GM19395 (cell line): Measurements from ENCODE around the gene PPARG.
"Not testable (repeated sequence)": the region's sequence is repeated elsewhere in the genome, so short reads cannot be mapped to it uniquely, and the experiment has no call there.

ENCODE experiments used
- ATAC-seq: cut with Tn5 transposase; IDR thresholded peaks from one replicate; pipeline ENCODE4 v1.9.1; 2021; ENCODE audit warnings: mild to moderate bottlenecking, moderate library complexity; ENCODE audit not compliant: unreplicated experiment

PPARG gene

GRCh38 chr3:12454076-12454815 is 165.4 kb downstream of the PPARG start:
- ATAC-seq: no peak

DNA sequence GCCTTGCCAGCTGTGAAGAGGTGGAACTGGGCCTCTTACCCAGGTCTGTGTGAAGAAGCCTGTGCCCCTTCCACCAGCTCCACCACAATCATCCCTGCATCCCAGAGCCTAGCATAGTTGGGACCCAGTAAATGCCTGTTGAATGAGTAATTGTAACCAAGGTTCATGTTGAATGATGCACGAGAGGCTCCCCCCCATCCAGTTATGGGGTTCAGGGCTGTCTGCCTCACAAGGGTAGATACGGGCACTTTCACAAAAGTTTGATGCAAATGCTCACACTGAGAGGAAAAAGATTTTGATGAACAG is 165.9 kb downstream of the PPARG start:
- no peak for ATAC-seq

DNA sequence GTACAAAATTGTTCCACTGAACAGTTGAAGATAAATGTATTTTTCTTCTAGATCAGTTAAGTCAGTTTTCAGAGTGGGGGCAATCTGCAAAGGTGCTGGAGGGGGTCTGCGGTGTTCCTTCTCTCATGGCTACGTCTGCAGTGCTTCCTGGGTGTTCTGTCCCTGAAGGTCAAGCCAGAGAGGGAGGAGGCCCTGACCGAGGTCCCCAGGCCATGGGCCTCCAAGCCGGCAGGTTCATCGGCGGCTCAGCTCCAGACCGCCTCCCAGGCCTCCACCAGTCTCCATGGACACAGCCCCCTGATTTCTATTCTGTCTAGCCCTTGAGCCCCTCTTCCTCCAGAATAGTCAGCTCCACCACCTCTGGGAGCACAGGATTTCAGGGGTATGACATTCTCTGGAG is 166.9 kb downstream of the PPARG start:
- no peak for ATAC-seq

DNA sequence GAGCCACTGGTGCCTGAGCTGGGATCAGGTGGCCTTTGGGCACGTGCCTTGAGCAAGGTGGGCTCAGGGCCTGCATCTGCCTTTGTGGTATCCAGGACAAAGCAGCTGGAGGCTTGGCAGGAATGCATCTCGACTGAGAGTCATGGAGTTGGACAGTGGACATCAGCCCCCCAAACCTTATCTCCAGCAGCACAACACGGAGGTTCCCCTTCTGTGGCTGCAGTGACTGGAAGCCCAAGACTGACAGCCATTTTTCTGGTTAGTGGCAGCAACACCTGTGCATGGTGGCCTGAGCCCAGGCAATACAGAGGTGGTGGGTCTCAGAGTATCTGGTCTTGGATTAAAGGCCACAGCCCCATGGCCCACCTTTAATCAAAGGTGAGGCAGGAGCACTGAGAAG is 167.6 kb downstream of the PPARG start:
- no peak for ATAC-seq

- not testable (repeated sequence) for ATAC-seq
Measured at GRCh38 chr3:12457380-12457779, 168.5 kb downstream of the PPARG start.

DNA sequence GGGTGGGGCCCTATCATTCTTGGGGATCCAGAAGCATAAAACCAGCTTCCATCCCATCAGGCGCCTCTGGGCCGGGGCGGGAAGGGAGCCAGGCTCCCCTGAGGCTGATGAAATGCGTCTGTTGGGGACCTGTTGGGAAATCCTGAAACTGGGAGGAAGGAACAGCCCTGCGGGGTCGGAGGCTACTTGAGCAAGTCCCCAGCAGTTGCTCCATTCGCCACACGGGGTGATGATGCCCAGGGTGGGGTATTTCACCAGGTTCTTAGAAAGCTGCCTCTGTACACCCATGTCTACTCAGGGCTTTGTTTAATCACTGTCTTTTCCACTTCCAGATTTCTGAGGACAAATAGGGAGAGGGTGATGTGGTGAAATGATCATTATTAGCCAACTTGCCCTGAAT is 170.0 kb downstream of the PPARG start:
- ATAC-seq: no peak

DNA sequence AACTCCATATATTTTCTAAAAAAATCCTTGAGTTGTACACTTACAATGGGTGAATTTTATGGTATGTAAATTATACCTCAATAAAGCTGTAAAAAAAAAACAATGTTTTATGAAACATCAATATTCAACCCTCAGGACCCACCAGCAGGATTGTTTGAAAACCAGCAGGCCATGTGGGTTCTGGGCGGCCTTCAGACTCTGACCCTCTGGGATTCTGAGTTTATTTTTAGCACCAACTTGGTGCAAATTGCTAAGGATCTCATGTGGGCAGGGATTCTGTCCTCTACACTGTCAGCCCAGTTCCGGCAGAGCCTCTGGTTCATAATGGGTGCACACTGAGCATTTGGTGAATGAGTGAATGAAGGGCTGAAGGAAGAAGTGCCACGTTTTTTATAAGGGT is 171.3 kb downstream of the PPARG start:
- ATAC-seq: no peak

GRCh38 chr3:12461097-12461649 is 172.3 kb downstream of the PPARG start:
- ATAC-seq: no peak

DNA sequence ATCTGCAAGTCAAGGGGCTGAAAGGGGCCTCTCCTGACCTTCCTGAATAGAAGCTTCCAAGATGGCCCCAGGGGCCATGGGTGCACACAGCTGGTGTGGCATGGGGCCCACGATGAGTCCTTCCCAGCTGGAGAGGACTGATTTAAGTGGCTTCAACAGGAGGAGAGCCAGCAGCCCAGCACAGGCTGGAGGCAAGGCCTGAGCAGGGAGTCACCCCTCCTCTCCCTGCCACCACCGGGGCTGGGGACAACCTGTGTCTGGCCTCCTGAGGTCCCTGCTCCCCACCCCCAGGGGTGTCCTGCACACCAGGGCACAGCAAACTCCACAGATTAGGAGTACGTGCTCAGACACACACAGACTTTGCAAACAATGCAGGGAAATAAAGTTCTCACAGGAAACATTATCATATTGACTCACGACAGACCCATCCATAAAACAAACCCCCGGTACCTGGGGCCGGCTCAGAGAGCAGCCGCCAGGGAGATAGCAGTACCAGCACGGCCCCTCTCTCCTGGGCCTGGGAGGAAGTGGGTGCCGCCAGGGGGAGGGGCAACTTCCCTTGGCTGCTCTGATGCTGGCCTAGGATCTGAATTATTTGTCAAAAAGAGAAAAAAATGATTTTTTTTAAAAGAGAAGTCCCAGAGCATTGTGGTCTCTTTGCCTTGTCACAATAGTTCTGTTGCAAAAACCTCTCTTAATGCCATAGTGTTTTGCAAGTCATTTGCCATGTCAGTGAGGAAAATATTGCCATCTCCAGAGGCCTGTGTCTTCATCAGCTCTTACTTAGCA is 173.5 kb downstream of the PPARG start:
- ATAC-seq: no peak

DNA sequence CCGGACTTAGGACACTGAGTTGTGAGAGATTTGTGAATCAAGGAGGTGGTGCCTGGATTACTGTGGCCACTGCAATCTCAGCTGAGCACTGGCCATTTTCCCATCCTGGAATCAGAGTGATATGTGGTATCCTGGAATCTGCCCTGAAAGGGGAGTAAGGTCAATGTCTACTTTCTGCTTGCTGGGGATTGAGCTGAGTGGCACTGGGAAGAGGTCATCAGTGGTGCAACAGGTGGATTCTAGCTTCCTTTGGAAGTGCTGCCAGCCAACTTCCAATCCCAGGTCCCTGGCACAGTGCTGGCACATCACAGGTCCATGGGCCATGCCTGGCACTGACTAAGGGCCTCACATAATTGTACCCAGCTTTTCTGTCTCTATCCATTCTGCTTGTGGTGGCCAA is 174.8 kb downstream of the PPARG start:
- ATAC-seq: no peak

- no peak for ATAC-seq
Measured at GRCh38 chr3:12464181-12464580, 175.3 kb downstream of the PPARG start.

DNA sequence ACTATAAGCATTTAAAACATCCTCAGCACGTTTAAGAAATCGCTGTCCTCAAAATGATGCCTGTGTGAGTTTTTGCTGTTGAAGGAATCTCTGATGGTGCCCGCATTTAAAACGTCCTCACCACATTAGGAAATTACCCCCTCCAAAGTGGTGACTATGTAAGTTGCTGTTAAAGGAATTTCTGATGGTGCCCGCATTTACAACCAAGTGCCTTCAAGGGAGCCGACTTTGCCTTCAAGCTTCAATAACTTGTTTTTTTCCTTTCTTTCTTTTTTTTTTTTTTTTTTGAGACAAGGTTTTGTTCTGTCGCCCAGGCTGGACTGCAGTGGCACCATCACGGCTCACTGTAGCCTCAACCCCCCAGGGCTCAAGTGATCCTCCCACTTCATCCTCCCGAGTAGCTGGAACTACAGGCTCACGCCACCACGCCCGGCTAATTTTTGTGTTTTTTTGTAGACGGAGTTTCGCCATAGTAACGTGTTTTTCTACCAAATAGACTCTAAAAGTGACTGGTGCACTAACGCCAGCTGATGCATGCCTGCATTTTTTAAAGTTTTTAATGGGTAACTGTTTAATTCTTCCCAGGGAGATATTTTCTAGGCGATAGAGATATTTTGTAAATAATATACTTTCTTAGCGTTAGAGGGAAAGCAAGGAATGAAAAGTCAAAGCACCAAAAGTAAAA is 176.4 kb downstream of the PPARG start:
- ATAC-seq: no peak

GRCh38 chr3:12465836-12466225 is 177.0 kb downstream of the PPARG start:
- ATAC-seq: no peak

DNA sequence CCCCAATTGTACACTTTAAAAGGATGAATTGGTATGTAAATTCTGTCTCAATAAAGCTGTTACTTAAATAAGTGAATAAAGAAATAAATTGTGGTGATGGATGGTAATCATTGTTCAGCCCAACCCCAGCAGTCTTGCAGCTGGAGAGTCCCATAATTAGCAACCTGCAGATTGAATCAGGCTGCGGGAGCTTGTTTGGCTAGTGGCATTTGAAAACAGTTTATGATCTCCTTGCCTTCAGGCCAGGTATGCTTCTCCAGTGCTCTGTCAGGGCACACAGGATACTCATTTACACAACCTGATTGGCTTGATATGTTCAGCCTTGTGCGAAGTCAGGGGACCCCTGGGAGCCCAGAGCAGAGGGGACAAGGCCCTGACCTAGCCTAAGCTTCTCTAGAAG is 178.9 kb downstream of the PPARG start:
- no peak for ATAC-seq

DNA sequence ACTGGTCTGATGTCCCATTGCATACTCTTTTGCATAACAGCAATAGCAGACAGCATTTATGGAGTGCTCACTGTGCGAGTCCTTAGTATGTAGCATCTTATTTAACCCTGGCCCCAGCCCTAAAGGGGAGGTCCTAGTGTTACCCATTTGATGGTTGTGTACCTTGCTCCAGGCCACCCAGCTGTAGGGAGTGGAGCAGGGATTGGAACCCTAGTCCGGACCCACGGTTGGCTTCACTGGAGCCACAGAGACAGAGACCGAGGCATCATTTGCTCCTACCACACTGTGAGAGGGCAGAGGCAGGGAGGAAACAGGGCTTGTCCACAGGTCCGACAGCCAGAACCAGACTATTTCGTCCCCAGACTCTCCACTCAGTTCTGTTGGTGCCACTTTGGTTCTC is 179.4 kb downstream of the PPARG start:
- no peak for ATAC-seq

- ATAC-seq: no peak
Measured at GRCh38 chr3:12468757-12469156, 179.9 kb downstream of the PPARG start.

GRCh38 chr3:12469222-12469621 is 180.4 kb downstream of the PPARG start:
- ATAC-seq: not testable (repeated sequence)

DNA sequence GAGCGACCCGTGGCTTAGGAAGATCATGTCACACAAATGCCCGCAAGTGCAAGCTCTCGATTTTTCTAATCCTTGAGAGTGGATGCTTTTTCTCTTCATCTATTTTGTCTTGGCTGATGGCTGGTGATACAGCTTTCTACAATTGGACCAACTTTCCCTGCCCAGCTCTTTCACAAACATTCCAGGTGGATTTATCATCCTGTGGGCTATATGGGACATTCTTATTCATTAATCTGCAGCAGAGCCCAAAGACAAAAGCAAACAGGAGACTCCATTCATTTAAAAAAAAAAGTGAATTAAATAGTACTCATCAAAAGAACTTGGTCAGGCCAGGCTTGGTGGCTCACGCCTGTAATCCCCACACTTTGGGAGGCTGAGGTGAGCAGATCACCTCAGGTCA is 181.2 kb downstream of the PPARG start:
- ATAC-seq: no peak

DNA sequence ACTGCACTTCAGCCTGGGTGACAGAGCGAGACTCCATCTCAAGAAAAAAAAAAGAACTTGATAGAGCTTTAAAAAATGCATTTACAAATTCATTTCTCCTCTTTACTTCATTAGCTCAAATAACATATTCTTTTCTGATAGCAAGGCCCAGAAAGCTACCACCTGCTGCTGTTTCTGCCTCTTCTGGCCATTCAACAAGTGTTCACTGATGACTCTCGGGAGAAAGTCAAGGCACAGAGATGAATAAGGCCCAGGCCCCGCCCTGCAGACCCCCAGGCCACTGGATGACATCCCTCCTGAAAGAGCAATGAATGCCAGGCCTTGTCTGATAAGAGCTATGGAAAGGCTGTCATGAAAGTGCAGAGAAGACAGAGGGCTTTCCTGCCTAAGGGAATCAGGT is 181.8 kb downstream of the PPARG start:
- ATAC-seq: no peak

DNA sequence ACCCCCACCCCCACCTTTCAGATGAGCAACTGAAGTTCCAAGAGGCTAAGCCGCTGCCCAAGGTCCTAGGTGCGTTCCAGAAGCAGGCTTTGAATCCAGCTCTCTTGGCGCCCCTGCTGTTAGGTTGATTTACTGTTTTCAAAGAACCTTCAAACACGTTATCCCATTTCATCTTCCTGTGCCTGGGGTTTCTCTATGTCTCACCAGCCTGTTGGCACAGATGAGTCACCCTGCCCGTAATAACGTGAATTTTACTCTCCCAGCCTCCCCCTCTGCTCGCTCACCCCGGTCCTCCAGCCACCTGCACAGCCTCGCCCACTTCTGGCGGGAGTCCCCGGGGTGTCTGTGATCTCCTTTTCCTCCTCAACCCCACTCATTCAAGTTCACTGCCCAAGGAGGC is 182.4 kb downstream of the PPARG start:
- ATAC-seq: no peak

DNA sequence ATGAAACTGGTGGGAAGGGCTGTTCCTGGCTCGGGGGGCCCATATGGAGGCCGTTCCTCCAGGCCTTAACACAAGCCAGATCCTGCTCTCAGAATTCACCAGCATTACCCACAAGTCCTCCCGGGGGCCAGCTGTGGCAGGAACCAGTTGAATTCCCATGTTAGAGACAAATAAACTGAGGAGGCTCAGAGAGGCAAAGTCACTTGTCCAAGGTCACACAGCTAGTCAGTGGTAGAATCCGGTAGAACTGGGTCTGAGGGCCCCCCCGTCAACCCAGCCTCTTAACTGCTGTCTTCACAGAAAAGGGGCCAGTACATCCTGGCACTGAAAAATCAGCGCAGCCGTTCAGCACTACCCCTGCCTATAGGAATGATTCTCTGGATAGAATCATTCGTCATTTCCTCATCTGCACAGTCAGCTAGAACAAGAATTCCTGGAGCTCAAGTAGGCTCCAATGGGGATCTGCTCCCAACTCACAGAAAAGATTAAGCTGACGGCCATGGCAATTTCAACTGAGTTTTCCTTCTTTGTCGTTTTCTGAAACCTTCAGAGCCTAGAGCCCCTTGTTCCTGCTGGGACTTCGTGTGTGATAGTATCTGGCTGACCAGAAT is 183.2 kb downstream of the PPARG start:
- ATAC-seq: no peak
